CD4-positive, alpha-beta T cell (primary cell): ENCODE data around the gene CDKAL1. TPM values are rescaled to one million over a fixed set of nuclear protein-coding genes. Genes with fewer than 3 reads are reported as not detected.

ENCODE experiments used
- ATAC-seq: fragments of 200-7000 bp; cut with Tn5 transposase; one replicate; pipeline ENCODE4 v1.10.0; 2022; ENCODE audit warnings: mild to moderate bottlenecking; ENCODE audit not compliant: poor library complexity
- CTCF ChIA-PET: fragments of 350-600 bp; sonication (Branson Sonifier 250); formaldehyde crosslinking; loops from one replicate; lab custom pipeline; 2021; ENCODE audit warnings: antibody characterized with exemption, inconsistent platforms; lab: Charles Lee
- POLR2A ChIA-PET: fragments of 350-600 bp; sonication (Branson Sonifier 250); formaldehyde crosslinking; loops from one replicate; lab custom pipeline; 2021; ENCODE audit warnings: antibody characterized with exemption, inconsistent platforms; lab: Charles Lee
- DNase-seq, 14 experiments: peaks; one replicate each; pipeline ENCODE4 v3.0.0-alpha.2; 2013 to 2020; ENCODE audit warnings: mixed read lengths in 2 of 14
- H3K27ac ChIP-seq, 2 donors: one replicate each; pipeline versions ENCODE4 v1.5.1 to v1.7.0; 2013; ENCODE audit warnings: low read length in 2 of 2, low read depth in 1 of 2, mild to moderate bottlenecking in 1 of 2
- H3K27me3 ChIP-seq, 2 experiments: 1 replicate in 1 of 2; 2 replicates in 1 of 2; pipeline versions ENCODE4 v1.6.1 to v1.7.0; 2013; ENCODE audit warnings: low read length in 2 of 2, control low read depth in 1 of 2, mild to moderate bottlenecking in 1 of 2, moderate library complexity in 1 of 2; ENCODE audit not compliant: insufficient read depth in 2 of 2, control insufficient read depth in 1 of 2
- H3K36me3 ChIP-seq: one replicate; pipeline ENCODE4 v1.6.1; 2013; ENCODE audit warnings: low read length, control low read depth; ENCODE audit not compliant: insufficient read depth
- H3K4me1 ChIP-seq: one replicate; pipeline ENCODE4 v1.6.1; 2013; ENCODE audit warnings: low read length, control low read depth; ENCODE audit not compliant: insufficient read depth
- H3K4me3 ChIP-seq: one replicate; pipeline ENCODE4 v1.5.1; 2013; ENCODE audit warnings: mild to moderate bottlenecking, low read length, moderate library complexity
- H3K9me3 ChIP-seq, 2 experiments: 1 replicate in 1 of 2; 2 replicates in 1 of 2; pipeline versions ENCODE4 v1.6.1 to v1.7.0; 2013; ENCODE audit warnings: low read length in 2 of 2, mild to moderate bottlenecking in 2 of 2, control low read depth in 1 of 2, moderate library complexity in 1 of 2; ENCODE audit not compliant: control insufficient read depth in 1 of 2, insufficient read depth in 1 of 2
- H3K27ac Mint-ChIP-seq: one replicate; pipeline ENCODE4 v1.8.0; 2020; ENCODE audit warnings: mixed read lengths
- H3K27me3 Mint-ChIP-seq: one replicate; pipeline ENCODE4 v1.8.0; 2021; ENCODE audit warnings: mixed read lengths
- H3K36me3 Mint-ChIP-seq: one replicate; pipeline ENCODE4 v1.8.0; 2021; ENCODE audit warnings: low read depth, mixed read lengths
- H3K4me1 Mint-ChIP-seq: one replicate; pipeline ENCODE4 v1.8.0; 2021; ENCODE audit warnings: low read depth, mixed read lengths
- H3K4me3 Mint-ChIP-seq: one replicate; pipeline ENCODE4 v1.8.0; 2020; ENCODE audit warnings: mild to moderate bottlenecking, mixed read lengths
- H3K9me3 Mint-ChIP-seq: one replicate; pipeline ENCODE4 v1.8.0; 2020; ENCODE audit warnings: mixed read lengths
- CTCF ChIP-seq: fragments of 200-600 bp; IDR thresholded peaks from one replicate; pipeline ENCODE4 v1.8.0; 2022; ENCODE audit warnings: antibody characterized with exemption, mild to moderate bottlenecking
- intact Hi-C, 2 experiments: fragments of 100-400 bp; cut with DNase I in 1 of 2; cut with micrococcal nuclease in 1 of 2; formaldehyde crosslinking; loops; one replicate each; pipeline versions ENCODE4 v1.15.1 to v1.9.0; 2023 to 2025; cut with DNase I, micrococcal nuclease
- total RNA-seq, 174 experiments: library from RNA in 2 of 174; stranded (reverse) in 2 of 174; gene quantifications; one replicate each; pipeline ENCODE4 v1.2.3 and lab custom pipeline; 2021 to 2026

The CDKAL1 gene
- total RNA-seq, 2 experiments from 2014 or later = 21.3 to 23.9 TPM

GRCh38 chr6:21085211-21085610, 551.0 kb downstream of the CDKAL1 start:
- Histone ChIP-seq H3K9me3 (no peaks in the 10 kb centered on the region), H3K4me1 (no peaks in the 10 kb centered on the region), H3K4me3 (no peak overlapping the region), H3K36me3 (no peaks in the 10 kb centered on the region), H3K27me3 (no peaks in the 10 kb centered on the region), H3K27ac (no peak overlapping the region)
- Mint-ChIP-seq H3K4me1 (no peaks in the 10 kb centered on the region), H3K27ac (no peak overlapping the region), H3K36me3 (peaks cover 72% of the 10 kb centered on the region), H3K4me3 (no peak overlapping the region), H3K9me3 (no peaks in the 10 kb centered on the region), H3K27me3 (no peaks in the 10 kb centered on the region)
- ChIA-PET POLR2A (no interaction called here), CTCF (no interaction called here)
- no peak for DNase-seq
- no peak for TF ChIP-seq CTCF
- no peak for ATAC-seq
- intact Hi-C loops = no loop called here

GRCh38 chr6:21085643-21086042, 551.4 kb downstream of the CDKAL1 start:
- H3K4me1 ChIP-seq = no peaks in the 10 kb centered on the region
- no peaks in the 10 kb centered on the region for H3K9me3 ChIP-seq
- no peaks in the 10 kb centered on the region for H3K4me1 Mint-ChIP-seq
- CTCF ChIA-PET = no interaction called here
- no peak for DNase-seq
- POLR2A ChIA-PET = no interaction called here
- no peak overlapping the region for H3K4me3 Mint-ChIP-seq
- intact Hi-C loops = no loop called here
- H3K9me3 Mint-ChIP-seq = no peaks in the 10 kb centered on the region
- H3K27ac Mint-ChIP-seq = no peak overlapping the region
- no peaks in the 10 kb centered on the region for H3K27me3 Mint-ChIP-seq
- no peaks in the 10 kb centered on the region for H3K36me3 ChIP-seq
- no peak for ATAC-seq
- no peaks in the 10 kb centered on the region for H3K27me3 ChIP-seq
- no peak overlapping the region for H3K4me3 ChIP-seq
- no peak overlapping the region for H3K27ac ChIP-seq
- peaks cover 70% of the 10 kb centered on the region for H3K36me3 Mint-ChIP-seq
- TF ChIP-seq CTCF = no peak

DNA sequence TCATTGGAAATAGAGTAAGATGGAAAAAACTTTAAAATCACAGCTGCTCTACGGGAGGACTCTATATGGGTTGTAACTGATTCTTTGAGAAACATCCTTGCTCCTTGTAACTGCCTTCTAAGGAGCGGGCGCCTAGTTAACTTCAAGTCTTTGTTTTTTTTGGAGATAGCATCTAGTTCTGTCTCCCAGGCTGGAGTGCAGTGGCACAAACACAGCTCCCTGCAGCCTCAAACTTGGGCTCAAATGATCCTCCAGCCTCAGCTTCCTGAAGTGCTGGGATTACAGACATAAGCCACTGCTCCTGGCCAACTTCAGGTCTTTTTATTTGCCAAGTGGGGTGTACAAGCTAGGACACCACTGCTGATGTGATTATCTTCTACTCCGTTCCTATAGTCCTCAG, 552.9 kb downstream of the CDKAL1 start:
- Mint-ChIP-seq H3K4me3 (no peak overlapping the region), H3K36me3 (peaks cover 72% of the 10 kb centered on the region), H3K9me3 (no peaks in the 10 kb centered on the region), H3K4me1 (no peaks in the 10 kb centered on the region), H3K27me3 (no peaks in the 10 kb centered on the region), H3K27ac (no peak overlapping the region)
- Histone ChIP-seq H3K36me3 (no peaks in the 10 kb centered on the region), H3K4me3 (no peak overlapping the region), H3K9me3 (no peaks in the 10 kb centered on the region), H3K27ac (no peak overlapping the region), H3K27me3 (no peaks in the 10 kb centered on the region), H3K4me1 (no peaks in the 10 kb centered on the region)
- intact Hi-C loops = no loop called here
- no peak for TF ChIP-seq CTCF
- ChIA-PET CTCF (no interaction called here), POLR2A (no interaction called here)
- ATAC-seq (no peak), DNase-seq (no peak)
